Measurements from ENCODE around the gene SLC47A1.
"Not testable (repeated sequence)": the region's sequence is repeated elsewhere in the genome, so short reads cannot be mapped to it uniquely, and the experiment has no call there.

SLC47A1 gene, protein sequence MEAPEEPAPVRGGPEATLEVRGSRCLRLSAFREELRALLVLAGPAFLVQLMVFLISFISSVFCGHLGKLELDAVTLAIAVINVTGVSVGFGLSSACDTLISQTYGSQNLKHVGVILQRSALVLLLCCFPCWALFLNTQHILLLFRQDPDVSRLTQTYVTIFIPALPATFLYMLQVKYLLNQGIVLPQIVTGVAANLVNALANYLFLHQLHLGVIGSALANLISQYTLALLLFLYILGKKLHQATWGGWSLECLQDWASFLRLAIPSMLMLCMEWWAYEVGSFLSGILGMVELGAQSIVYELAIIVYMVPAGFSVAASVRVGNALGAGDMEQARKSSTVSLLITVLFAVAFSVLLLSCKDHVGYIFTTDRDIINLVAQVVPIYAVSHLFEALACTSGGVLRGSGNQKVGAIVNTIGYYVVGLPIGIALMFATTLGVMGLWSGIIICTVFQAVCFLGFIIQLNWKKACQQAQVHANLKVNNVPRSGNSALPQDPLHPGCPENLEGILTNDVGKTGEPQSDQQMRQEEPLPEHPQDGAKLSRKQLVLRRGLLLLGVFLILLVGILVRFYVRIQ

DNA sequence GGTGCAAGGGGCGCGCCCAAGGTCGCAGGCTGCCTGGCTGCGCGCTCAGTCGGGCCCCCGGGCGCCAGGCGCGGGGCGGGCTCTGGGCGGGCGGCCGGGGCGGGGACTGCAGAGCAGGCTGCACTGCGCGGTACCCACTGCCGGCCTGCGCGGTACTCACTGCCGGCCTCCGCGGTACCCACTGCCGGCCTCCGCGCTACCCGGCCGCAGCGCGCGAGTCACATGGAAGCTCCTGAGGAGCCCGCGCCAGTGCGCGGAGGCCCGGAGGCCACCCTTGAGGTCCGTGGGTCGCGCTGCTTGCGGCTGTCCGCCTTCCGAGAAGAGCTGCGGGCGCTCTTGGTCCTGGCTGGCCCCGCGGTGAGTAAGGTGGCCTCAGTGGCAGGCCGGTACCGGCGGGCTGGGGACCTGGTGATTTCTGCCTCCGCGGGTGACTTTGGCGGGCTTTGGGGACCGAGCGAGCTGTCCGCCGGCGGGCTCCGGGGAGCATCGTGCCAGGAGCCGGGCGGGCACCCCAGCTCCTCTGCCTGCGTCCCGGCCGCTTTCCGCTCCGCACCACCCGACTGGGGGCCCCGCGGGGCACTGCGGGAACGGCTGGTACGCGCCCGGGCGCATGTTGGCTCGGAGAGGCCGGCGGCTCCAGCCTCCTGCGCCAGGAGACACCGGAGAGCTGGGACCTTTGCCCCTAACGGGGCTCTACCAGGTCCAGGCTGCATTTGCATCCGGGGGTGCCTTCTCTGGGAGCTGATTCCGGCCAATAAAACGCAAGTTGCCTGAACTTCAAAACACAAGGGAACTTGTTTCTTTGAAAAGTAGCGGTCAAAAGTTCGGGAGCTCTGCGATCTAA lies at the start of gene SLC47A1:
Gene SLC47A1 (plus strand): TSS at position 137 of the 844 bp plus-strand sequence. CDS start 86 bp downstream, at position 223.
- peak in 3 of 51 donors; percentile 9 to 21 (median 10) for DNase-seq

DNA sequence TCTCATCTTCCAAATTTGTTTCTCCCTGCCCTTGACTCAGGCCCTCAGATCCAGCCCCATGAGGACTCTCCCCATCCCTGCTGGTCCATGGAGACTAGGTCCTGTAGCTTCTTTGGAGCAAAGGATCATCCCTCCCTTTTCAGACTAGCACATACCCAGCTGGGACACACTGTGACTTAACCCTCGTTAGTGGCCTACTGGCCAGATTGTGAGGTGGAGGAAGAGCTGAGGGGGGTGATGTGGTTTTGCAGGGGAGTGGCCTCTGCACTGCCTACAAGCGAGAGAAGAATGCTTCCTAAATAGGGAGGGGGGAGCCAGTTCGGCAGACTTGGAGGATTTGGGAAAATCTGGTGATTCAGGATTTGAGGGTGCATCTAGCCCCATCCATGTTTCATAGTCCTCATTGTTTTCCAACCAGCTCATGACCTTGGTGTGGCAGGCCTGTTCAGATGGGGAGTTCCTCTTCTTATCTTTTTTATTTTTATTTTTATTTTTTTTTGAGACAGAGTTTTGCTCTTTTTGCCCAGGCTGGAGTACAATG lies 47.8 kb upstream of the SLC47A1 start:
- DNase-seq = no peak

DNA sequence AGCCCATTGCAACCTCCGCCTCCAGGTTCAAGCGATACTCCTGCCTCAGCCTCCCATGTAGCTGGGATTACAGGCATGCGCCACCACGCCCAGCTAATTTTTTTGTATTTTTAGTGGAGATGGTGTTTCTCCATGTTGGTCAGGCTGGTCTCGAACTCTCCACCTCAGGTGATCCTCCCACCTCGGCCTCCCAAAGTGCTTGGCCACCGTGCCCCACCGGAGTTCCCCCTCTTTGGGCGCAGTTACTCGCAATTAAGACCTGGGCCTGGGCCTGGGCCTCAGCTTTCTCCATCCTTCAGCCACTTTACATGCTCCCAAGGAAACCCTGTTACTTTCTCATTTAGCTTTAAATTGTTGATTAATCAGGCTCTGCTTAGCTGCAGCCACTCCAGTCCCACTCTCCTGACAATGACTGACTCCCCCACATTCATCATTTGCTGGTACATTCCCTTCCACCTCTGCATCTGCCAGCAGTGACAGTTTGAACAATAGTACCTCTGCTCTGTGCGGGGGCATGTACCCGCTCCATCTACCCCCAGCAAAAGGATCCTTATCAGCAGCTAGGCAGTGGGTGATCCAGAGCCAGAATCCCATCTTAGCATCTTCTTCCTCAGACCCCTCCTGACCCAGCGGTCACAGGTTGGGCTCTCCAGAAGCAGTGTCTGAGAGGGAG lies 47.2 kb upstream of the SLC47A1 start:
- DNase-seq = peak in 1 of 51 donors; percentile 65

DNA sequence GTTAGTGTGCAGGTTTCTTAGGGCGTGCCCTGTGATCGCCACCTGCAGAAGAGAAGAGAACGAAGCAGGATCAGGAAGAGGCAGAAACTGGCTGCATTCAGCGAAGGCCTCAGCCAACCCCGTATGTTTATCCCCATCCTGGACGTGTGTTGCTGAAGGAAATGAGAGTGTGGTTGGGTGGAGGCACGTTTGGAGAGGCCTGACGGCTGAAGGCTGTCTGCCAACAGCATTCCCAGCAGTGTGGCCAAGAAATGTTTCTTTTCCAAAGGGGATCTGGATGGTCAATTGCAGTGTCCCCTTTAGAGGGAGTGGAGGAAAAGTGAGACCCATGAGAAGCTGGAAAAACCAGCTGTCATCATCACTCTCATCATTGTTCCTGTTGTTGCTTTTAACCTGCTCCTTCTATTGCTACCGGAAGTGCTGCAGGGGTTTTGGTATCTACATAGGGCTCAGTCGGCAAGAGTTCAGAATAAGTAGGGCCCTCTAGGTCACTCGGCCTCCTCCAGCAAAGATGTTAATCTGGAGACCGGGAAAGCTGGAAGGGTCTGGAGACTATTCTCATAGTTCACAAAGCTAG lies 46.5 kb upstream of the SLC47A1 start:
- DNase-seq = no peak

DNA sequence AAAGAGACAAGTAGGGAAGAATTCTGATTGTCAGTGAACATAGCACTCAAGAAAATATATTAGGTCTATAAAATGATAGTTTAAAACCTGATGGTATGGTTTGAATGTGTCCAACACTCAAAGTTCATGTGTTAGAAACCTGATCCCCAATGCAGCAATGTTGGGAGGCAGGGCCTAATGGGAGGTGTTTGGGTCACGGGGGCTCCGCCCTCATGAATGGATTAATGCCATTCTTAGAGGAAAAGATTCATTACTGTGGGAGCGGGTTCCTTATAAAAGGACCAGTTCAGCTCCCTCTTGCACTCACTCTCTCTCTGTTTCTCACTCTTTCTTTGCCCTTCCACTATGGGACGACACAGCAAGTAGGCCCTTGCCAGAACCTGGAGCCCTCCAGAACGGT lies 41.5 kb upstream of the SLC47A1 start:
- DNase-seq = no peak

DNA sequence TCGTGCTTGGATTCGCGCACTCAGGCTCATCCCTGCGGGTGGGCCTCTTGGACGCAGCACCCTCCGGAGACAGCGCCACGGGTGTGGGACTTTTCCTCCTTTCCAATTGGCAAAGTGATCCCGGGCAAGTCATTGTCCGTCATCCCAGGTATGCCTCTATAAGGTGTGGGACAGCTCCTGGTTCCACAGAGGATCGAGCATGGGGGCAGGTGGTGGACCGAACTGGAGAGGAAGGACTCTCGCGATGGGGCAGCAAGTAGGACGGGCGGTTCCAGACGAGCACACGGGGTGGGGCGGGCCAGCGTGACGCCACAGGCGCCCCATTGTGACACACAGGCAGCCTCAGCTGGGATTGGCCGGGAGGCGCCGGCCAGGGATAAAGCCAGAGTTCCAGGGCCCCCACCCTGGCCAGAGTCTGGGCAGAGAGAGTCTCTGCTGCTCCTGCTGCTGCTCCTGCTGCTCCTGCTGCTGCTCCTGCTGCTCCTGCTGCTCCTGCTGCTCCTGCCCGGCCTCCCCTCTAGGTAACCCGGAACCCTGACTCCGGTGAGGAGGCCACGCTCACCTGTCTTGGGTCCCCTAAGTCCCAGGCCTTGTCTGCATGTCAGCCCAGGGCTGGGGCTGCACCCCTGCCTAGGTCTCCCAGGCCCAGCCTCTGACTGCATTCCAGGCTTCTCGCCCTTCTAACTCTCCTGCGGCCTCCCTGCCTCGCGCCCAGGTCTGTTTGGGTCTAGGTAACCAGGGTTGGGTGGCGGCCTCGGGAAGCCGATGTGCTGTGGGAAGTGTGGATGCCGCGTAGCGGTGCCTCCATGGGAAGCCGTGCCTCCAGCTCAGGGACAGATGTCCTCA lies 38.5 kb upstream of the SLC47A1 start:
- no peak for DNase-seq

DNA sequence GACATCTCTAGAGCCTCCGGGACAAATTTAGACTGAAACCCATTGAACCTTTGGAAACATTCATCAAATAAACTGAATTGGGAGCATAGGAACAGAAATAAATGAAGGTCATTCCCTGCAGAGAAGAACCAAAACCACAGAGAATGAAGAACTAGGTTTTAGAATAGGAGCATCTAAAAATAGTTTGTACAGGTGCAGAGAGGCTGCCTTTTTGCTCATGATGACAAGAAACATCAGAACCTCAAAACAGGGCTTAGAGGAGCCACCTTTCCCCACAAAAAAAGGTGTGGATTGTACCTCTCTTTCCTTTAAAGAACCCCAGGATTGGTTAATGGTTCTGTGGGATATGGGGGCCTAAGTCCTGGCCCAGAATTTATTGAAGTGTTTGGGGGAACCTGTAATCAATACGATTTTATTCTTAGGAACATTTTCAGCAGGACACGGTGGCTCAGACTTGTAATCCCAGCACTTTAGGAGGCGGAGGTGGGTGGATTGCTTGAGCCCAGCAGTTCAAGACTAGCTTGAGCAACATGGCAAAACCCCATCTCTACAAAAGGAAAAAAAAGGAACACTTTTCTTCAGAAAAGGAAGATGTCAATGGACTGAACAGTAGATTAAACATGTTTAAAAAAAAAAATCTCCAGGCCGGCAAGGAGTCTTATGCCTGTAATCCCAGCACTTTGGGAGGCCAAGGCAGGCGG lies 37.7 kb upstream of the SLC47A1 start:
- no peak for DNase-seq

DNA sequence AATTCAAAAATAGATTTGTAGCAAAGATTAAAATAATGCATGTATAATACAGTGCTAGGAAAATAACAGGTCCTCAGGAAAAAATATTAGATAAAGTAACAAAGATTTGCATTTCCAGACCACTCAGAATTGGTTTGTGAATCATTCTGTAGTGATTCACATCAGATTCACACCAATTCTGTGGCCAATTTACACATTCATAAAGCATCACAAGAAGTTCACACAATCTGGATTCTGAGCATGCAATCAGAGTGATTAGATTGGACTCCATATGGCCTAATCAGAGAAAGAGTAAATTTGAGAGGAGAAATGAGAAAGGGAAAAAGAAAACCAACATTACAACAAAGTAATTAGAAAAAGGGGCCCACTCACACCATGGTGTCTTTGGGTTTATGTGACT lies 36.0 kb upstream of the SLC47A1 start:
- no peak for DNase-seq

DNA sequence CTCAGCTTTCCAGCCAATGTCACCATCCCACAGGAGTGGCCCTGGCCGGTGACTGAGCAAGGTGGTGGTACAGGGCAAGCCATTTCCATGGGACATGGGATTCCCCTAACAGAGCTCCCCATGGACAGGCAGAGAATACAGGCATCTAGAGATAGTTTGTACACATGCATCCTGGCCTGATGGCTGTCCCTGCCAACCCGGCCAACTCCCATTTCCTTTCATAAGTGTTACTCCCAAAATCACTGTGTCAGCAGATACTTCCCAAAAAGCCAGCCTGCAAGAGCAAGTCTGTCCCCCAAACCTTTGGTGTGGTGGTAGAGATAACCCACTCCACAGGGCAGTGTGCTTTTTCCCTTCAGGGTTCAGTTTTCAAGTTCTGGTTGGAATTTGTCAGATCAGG lies 32.4 kb upstream of the SLC47A1 start:
- no peak for DNase-seq

DNA sequence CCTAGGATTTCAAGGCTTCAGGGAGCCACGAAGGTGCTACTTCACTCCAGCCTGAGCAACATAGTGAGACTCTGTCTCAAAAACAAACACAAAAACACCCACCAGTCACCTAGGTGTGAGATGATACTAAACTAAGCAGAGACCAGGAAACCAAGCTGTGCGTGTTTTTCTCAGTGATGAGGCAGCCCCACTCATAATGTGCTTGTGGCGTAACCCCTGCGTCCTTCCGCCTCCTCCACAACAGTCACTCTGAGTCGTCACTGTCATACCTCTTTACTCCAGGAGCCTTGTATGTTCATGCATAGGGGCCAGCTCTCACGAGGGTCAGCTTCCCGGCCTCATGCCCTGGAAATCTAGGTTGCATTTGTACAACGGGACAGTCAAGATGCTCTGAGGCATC lies 31.1 kb upstream of the SLC47A1 start:
- DNase-seq = no peak

DNA sequence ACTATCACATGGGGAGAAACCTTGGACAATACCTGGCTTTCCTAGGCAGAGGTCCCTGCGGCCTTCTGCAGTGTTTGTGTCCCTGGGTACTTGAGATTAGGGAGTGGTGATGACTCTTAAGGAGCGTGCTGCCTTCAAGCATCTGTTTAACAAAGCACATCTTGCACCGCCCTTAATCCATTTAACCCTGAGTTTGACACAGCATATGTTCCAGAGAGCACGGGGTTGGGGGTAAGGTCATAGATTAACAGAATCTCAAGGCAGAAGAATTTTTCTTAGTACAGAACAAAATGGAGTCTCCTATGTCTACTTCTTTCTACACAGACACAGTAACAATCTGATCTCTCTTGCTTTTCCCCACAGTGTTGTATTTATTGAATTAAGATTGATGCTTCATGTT lies 28.1 kb upstream of the SLC47A1 start:
- not testable (repeated sequence) for DNase-seq

DNA sequence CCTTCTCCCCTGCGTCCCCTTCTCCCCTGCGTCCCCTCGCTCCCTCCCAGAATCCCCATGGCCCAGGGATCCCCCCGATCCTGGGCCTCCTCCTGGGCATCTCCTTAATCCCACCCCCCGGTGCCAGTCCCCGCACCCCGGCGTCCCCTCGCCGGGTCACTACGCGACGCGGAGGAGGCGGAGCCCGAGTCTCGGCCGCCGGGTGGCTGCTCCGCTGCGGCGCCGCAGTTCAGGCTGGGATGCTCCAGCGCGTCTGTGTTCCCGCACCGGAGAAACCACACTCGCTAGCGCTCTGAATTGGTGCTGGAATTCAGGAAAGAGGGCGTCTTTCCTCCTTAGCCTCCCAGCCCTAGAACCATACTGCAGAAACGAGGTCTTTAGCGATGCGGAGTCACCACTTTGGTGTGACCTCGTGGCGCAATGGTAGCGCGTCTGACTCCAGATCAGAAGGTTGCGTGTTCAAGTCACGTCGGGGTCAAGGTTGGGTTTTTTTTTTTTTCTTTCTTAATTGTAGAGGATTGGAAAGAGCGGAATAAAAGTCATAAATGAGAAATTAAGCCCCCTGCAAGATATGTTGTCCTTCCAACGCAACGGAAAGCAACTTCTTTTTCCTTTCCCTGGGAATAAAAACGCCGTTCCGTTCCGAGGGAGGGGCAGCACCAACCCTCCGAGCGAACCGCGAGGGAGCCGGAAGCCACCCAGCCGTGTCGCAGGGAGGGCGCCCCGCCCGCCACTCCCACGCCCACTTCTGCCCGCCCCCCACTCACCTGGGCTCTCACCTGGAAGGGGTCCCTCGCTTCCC lies 25.7 kb upstream of the SLC47A1 start:
- peak; percentile 62 to 96 (median 83) for DNase-seq

DNA sequence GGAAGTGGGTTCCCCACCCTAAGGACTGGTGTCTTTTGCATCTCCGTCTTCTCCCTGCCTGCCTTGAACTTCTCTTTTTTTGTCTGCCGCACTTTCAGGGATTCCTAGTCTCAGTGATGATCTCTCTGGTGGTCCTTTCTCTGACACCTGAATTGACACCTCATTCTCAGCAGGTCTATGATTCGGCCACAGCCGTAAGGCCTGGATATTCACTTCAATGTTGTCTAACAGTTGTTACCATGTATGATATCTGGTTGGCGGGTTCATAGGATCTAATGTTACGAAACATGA lies 25.1 kb upstream of the SLC47A1 start:
- peak in 3 of 51 donors; percentile 6 to 47 (median 39) for DNase-seq

DNA sequence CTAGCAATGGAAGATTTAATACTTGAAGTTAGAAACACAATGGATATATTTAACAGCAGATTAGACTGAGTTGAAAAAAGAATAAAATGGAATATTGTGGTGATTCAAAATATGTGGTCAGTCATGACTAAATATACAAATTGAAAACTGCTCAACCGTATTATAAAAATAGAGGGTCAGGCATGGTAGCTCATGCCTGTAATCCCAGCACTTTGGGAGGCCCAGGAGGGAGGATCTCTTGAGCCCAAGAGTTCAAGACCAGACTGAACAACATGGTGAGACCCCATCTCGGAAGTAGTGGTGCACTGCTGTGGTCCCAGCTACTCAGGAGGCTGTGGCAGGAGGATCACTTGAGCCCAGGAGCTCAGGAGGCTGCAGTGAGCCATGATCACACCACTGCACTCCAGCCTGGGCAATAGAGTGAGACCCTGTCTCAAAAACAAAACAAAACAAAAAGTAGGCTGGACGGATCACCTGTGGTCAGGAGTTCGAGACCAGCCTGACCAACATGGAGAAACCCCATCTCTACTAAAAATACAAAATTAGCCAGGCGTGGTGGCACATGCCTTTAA lies 24.3 kb upstream of the SLC47A1 start:
- DNase-seq = not testable (repeated sequence)

DNA sequence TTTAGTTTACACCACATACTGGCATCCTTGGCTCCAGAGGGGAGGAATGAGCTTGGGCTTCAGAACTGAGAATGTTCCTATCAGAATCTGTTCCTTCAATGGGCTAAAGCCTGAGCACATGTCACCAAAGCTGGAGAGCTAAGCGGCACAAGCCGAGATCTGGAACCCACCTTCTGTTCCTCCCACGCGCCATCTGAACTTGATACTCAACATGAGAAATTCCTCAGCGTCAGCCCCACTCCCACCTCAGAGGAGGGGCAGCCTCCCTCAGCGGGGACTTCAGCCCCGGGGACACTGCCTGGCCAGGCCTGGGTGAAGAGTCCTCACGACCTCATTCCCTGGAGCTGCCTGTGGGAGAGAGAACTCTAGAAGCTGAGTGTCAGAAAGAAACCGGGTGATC lies 22.8 kb upstream of the SLC47A1 start:
- DNase-seq = peak in 1 of 51 donors; percentile 49

DNA sequence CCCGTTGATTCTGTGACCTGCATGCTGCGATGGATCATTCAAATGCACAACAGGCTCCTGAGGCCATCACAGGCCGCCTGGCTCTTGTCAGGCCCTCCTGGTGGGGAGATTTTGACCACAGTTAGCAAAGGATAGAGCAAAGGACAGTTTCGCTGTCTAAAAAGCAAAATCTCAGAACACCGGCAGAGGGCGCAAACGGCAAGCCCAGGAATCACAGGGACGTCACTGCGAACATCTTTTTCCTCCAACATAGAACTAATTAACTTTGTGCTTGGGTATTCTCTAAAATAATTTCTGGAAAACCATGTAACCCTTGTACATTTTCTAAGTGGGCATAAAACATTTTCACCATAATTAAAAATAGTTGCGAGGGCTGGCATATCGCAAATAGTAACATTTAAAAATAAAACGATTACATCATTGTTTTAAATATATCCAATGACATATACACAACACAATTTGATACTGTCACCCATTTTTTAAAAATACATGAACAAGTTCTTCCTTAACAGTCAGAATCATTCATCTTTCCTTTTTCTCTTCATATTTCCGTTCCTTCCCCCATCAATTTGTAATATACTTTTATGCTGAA lies 19.7 kb upstream of the SLC47A1 start:
- peak in 43 of 51 donors; percentile 6 to 79 (median 39) for DNase-seq

DNA sequence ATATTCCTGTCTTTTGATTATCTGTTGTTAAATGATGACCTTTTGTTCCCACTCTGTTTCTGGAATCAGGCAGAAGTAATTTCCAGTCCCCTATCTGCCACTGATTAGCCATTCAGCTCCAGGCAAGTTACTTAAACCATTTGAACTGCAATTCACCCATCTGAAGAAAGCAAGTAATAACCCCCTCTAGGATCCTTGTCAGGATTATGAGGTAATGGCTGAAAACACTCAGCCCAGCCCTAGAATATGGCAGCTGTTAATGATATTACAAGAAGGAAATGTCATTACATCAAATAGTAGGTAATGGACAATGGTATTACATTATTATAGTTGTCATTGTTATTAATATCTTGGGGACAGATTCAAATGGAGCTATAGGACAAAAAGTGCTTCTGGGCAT lies 16.0 kb upstream of the SLC47A1 start:
- no peak for DNase-seq
